GM18867 (cell line): ENCODE measurements around the gene LUC7L.
"Not testable (repeated sequence)": the region's sequence is repeated elsewhere in the genome, so short reads cannot be mapped to it uniquely, and the experiment has no call there.

Experiments used
- ATAC-seq: cut with Tn5 transposase; IDR thresholded peaks from one replicate; pipeline ENCODE4 v1.9.1; 2021; ENCODE audit warnings: mild to moderate bottlenecking, moderate library complexity; ENCODE audit not compliant: unreplicated experiment

LUC7L gene

GRCh38 chr16:263944-264343, 34.7 kb upstream of the LUC7L start:
- no peak for ATAC-seq

DNA sequence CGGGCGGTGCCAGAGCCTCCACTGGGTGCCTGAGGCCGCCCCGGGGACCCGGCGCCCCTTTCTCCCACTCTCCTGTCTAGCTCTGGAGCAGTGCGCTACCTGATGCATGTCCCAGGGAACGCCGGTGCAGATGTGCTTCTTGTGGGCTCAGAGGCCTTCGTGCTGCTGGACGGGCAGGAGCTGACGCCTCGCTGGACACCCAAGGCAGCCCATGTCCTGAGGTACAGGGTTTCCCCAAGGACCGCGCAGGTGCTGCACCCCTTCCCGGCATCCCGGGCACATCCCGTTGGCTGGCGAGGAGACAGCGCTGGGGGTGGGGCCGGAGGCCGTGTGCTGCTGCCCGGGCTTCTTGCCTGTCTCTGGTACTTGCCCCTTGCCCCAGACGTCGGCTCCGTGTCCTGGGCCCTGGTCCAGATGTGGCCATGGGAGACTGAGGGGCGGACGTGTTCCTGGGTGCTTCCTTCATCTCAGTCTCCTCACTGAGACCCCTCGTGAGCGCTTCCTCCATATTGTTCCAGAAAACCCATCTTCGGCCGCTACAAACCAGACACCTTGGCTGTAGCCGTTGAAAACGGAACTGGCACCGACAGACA, 34.0 kb upstream of the LUC7L start:
- ATAC-seq = no peak

DNA sequence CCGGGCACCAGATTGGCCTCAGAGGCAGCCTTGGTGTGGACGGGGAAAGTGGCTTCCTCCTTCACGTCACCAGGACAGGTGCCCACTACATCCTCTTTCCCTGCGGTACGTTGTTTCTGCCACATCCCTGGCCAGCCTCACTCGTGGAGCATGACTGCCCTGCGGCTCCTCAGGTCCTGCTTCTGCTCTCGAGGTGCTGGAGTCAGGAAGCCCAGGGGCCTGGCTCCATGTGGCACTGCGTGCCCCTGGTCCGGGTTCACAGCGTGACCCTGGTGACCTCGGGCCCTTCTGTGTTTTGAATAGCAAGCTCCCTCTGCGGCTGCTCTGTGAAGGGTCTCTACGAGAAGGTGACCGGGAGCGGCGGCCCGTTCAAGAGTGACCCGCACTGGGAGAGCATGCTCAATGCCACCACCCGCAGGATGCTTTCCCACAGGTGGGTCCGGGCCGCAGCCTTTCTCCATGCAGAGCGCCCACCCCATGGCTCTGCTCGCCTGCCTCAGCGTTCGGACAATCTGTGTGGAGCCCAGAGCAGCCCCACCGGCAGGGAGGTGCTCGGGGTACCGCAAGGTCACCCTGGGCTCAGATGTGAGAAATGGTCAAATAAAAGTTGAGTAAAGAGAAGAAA, 33.0 kb upstream of the LUC7L start:
- ATAC-seq = no peak

DNA sequence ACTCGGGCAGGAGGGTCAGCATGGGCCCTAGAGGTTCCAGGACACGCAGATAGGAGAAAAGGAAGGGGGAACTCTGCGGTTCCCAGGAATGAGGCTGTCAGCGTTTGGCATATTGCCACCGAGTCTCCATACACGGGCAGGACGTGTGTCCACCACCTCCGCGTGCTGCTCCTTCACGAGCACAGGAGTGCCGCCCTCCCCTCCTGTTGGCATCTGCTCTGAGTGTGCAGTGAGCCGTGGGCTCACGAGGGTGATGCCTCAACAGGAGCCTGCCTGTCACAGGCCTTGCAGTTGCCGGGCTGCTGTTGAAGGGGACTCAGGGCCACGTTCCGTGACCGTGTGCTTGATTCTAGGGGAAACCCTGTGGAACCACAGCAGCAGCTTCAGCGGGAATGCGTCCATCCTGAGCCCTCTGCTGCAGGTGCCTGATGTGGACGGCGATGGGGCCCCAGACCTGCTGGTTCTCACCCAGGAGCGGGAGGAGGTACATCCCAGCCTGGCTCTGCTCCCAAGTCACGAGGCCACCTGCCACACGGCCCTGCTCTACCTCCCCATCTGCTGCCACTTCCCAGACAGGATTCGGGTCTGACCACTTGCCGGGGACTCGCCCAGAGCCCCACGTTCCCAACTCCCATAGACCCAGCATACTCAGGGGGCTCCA, 31.9 kb upstream of the LUC7L start:
- no peak for ATAC-seq

DNA sequence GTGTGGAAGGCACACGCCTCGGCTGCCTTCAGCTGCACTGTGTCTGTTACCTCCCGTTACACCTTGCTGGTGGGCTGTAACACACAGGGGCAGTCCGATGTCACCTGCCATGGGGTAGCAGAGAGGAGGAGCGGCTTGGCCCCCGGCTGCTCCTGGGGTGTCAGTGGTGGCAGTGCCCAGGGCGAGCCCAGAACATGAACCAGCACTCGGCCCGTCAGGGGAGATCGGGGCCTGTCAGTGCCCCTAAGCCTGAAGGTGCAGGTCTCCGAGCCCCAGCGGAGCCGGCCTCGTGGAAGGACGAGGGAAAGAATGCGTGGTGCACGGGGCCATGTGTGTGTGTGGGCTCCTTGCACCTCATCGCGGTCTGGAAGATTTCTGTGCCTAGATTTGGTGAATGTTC, 31.1 kb upstream of the LUC7L start:
- no peak for ATAC-seq

DNA sequence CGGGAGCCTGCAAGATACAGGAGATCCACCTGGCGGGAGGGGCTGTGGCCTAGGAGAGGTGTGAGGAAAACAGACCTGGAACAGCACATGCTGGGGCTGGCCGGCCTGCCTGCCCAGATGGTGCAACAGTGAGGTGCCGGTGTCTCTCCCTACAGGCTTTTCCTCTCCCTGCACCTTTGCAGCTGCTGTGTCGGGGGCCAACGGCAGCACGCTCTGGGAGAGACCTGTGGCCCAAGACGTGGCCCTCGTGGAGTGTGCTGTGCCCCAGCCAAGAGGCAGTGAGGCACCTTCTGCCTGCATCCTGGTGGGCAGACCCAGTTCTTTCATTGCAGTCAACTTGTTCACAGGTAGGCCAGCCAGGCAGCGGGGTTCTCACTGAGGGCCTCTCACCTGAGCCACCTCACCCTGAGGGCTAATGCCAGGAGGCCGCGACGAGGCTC, 30.6 kb upstream of the LUC7L start:
- ATAC-seq = no peak

DNA sequence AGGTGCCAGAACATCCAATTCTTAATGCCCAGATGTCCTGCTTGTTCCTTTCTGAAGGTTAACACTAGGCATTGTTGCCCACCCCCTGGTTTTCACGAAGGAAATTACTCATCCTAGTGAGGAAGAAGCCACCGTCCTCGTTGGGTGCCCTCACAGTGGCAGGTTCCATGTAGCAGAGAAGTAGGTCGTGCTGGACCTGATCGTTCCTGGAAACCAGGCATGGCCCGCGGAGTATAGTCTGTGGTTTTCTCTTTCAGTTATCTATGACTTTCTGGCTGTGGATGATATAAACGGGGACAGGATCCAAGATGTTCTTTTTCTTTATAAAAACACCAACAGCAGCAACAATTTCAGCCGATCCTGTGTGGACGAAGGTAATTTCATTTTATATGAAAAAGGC, 30.0 kb upstream of the LUC7L start:
- no peak for ATAC-seq

DNA sequence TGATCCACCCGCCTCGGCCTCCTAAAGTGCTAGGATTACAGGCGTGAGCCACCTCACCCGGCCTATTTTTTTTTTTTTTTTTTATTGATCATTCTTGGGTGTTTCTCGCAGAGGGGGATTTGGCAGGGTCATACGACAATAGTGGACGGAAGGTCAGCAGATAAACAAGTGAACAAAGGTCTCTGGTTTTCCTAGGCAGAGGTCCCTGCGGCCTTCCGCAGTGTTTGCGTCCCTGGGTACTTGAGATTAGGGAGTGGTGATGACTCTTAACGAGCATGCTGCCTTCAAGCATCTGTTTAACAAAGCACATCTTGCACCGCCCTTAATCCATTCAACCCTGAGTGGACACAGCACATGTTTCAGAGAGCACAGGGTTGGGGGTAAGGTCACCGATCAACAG, 28.8 kb upstream of the LUC7L start:
- not testable (repeated sequence) for ATAC-seq

- no peak for ATAC-seq
Observed at GRCh38 chr16:255183-255582, 25.9 kb upstream of the LUC7L start.

GRCh38 chr16:254461-254860, 25.2 kb upstream of the LUC7L start:
- no peak for ATAC-seq

GRCh38 chr16:253833-254232, 24.6 kb upstream of the LUC7L start:
- ATAC-seq = no peak

DNA sequence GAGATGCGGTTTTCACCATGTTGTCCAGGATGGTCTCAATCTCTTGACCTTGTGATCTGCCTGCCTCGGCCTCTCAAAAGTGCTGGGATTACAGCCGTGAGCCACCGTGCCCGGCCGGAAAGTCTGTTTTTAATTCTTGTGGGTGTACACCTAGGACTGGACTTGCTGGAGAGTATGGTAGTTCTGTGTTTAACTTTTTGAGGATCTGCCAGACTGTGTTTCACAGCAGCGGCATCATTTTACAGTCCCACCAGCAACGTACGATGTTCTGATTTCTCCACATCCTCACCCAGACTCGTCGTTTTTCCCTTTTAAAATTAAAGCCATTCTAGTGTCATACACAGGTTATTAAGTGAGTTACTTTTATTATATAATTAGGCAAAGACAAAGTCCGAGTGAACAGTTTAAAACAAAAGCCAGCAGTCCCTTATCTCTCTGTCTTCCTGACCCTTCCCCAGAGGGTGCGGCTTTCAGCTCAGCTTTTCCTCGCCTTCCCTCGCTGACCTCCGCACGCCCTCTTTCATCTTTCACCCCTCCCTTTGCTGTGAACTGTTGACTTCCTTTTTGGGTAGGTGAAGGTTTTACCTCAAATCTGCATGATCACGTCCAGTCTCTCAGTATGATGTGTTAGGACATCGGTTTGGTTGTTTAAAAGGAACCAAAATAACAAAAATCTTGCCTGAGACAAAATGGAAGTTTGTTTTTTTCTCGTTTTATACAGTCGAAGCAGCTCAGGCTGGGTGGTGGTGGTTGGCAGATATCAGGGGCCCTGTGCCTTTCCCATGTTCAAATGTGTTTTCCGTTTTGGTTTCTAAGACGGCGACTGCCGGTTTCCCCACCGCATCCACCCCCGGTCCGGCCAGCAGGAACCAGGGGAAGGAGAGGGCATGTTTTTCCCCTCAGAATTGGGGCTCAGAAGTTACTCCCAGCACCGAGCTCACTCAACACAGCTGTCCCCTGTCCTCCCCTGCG, 23.4 kb upstream of the LUC7L start:
- no peak for ATAC-seq

DNA sequence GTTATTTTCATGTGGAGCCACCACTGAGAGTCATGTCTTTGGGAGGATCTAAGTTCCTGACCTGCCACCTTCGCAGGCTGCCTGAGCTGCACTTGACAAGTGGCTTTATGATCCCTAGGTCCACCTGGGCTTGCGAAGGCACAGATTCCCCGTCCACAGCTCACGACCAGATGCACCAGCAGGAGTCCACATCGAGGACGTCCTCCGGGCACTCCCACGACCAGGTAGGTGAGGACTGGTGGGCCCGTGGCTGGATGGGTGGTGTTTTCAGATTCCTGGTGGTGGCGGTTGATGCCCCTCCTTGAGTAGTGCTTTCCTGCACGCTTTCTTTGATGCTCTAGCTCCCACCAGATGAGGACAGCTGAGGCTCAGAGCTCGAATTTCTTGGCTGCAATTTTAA, 20.2 kb upstream of the LUC7L start:
- ATAC-seq = no peak

DNA sequence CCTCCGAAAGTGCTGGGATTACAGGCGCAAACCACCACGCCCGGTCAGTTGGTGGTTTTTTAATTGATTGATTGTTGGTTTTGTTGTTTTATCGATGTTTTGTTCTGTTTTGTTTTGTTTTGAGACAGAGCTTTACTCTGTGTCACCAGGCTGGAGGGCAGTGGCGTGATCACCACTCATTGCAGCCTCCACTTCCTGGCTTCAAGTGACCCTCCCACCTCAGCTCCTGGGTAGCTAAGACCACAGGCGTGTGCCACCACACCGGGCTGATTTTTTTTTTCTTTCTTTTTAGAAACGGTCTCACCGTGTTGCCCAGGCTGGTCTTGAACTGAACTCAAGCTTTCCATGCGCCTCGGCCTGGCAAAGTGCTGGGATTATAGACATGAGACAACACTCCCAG, 17.8 kb upstream of the LUC7L start:
- ATAC-seq = no peak

DNA sequence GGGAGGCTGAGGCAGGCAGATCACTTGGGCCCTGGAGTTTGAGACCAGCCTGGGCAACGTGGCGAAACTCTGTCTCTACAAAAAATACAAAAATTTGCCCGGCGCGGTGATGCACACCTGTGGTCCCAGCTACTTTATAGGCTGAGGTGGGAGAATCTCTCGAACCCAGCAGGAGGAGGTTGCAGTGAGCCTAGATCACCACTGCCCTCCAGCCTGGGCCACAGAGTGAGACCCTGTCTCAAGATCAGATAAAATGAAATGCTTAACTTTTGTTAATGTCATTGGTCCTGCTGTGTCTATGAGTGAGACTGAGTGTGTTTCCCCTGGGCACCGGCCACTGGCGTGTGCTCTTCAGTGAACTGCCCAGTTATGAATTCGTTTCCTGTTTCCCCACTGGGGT, 15.9 kb upstream of the LUC7L start:
- ATAC-seq = no peak

GRCh38 chr16:243348-243747, 14.1 kb upstream of the LUC7L start:
- no peak for ATAC-seq

GRCh38 chr16:242281-242680, 13.0 kb upstream of the LUC7L start:
- ATAC-seq = no peak

DNA sequence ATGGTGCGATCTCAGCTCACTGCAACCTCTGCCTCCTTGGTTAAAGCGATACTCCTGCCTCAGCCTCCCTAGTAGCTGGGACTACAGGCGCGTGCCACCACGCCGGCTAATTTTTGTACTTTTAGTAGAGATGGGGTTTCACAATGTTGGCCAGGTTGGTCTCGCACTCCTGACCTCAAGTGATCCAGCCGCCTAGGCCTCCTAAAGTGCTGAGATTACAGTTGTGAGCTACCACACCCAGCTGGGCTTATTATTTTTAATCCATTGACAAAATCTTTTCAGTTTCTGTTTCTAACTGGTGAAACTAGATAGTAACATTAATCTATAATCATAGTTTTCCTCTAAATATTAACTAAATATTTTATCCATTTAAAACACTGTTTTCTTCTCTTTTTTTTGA, 11.3 kb upstream of the LUC7L start:
- ATAC-seq = no peak

DNA sequence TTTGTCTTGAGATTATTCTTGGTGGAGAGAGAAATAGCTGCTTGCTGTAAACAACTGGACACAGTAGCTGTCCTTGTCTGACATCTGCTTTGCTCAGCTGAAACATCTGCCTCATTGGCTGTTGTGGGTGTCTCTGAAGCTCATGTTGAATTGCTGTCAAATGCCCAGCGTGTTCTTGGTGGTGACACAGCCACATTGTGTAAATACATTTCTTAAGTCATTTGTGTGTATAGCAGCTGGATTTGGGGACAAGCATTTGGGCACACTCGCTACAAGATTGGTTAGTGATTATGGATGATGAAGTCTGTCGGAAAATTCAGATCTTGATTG, 10.7 kb upstream of the LUC7L start:
- no peak for ATAC-seq

DNA sequence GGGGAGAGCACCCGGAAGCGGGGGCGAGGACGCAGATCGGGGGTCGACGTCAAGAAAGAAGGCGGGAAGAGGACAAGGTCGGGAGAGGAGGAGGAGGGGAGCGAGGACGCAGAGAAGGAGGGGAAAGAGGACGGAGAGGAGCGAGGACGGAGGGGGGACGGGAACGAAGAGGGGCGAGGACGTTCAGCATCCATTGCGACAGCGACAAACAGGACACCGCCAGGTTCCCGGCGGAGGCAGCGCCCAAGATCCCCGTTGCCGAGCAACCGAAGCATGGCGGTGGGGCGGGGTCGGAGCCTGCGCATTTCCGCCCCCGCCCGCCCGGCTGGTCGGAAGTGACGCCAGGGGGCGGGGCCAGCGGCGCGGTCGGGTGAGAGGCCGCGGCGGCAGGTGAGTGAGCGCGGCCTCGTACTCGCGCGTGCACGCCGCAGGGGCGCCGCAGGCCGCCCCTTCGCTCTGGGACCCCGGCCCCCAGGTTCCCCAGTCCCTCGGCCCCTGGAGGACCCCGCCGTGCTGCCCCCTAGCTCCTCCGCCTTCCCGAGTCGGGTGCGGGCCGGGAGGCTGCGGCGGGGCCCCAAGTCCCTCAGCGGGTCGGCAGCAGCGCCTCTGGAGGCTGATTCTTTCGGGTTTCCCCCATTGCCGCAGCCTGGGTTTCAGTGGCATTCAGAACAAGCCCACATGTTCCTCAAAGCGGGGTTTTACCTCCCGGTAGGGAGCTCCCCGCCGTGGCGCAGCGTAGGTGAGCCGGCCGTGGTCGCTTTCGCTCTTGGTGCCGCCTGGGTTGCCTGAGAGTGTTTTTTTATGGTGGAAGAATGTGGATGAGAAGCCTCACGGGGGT, 5.4 kb upstream of the LUC7L start, which contains the start of gene FAM234A:
Gene FAM234A, plus strand, starts transcription at position 354 of the 838 bp plus-strand sequence. CDS start 19,593 bp downstream, outside the sequence.
- peak; percentile 80 for ATAC-seq
